HG02763 (cell line): ENCODE measurements around the gene HTR4.

Source experiments
- ATAC-seq: cut with Tn5 transposase; IDR thresholded peaks from one replicate; pipeline ENCODE4 v1.9.1; 2021; ENCODE audit warnings: mild to moderate bottlenecking, moderate library complexity; ENCODE audit not compliant: unreplicated experiment

The HTR4 gene

DNA sequence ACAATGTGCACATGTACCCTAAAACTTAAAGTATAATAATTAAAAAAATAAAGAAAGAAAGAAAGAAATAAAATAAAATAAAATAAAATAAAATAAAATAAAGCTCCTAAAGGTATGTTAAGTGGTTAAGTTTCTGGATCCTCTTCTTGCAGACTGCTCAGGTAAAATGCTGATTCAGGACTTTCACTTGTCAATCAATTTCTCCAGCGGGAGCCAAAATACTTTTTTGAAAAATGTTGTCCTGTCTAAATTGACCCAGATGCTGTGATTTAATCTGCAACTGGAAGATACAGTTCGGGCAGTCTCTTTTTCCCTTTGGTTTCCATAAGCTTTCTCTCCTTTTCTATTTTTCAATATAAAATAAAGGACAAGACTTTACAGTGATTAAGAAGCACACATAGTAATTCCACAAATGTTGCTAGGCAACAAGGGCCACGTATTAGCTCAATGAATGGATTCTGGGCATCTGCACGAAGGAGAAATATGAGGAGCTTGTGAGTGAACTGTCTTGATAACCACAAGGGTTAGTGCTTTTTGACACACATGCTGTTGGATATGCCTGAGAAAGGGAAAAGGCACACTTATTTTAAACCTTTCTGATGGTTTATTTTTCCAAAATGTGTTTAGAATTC is 38.6 kb downstream of the HTR4 start:
- no peak for ATAC-seq

DNA sequence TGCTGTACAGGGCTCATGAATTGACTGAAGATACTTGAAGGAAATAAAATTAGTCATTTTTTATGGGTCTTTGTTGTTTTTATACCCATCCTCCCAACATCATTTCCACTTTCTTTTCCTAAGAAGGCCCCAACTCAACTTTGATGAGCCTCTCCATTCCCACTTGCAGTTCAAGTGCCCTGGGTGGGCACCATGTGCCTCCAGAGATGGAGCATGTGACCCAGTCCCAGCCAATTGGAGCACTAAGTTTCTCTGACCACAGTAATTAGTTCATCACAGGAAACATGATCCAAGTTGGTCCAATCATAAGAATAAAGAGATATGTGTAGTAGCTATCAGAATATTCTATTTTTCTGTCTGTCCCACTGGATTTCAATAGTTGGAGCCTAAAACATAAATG is 46.9 kb downstream of the HTR4 start:
- no peak for ATAC-seq

DNA sequence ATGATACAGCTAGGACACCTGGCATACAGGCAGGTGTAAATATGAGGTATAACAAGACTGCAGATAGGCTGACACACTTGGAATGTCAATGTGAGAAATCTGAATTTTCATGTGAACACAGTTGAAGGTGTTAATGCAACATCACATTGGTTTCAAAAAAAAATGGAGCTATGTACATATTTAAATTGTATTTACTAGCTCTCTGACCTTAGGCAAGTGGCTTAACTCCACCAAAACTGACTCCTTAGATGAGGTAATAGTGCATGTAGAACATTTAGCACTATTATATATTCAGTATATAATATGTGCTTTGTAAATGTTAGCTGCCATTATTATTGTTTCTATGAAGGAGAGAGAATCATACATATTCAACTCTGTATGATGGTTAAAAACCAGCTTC is 48.0 kb downstream of the HTR4 start:
- no peak for ATAC-seq

DNA sequence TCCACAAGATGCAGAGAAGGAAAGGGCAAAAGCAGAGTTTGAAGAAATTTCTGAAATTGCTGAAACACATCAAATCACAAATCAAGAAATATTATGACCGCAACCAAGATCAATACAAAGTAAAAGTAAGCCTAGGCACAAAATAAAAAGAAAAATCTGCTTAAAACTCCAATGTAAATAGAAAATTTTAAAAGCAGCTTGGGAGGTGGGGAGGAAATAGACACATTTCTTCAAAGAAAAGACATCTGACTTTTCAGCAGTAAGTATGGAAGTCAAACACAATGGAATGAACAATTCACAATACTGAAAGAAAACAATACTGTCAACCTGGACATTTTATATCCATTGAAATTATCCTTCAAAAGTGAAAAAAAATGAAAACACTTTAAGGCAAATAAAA is 55.1 kb downstream of the HTR4 start:
- ATAC-seq = no peak

DNA sequence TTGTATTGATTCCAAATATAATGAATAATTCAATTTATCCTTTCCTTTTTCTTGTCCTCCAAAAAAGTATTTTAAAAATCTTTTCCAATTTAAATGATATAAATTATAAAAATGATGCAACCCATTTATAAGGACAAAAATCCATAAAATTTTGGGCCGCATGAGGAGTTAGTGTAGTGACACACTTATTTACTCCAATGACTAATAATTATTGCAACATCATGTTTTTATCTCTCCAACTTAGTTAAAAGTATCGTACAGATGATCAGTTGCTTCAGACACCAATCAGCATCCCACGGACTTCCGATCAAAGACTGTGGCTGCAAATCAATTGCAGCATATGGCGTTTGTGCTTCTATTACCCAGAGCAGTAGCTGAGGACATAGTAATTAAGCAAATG is 58.6 kb downstream of the HTR4 start:
- ATAC-seq = no peak

DNA sequence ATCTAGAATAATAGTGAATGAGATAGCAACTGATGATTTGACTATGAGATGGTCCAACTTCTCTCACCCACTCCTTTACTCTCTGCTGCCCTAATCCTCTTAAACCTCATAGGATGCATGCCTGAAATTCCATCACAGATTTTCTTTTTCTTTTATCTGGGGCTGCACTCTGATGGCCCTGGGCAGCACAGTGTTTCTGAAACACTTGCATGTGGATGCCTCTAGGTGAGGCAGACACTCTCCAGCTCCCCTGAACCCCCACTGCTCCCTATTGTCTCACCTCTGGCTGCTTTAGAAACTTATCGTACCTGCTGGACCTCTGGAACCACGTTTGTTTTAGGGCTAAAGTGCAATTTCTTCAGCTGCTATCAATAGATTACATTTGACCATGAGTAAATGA is 67.5 kb downstream of the HTR4 start:
- no peak for ATAC-seq

DNA sequence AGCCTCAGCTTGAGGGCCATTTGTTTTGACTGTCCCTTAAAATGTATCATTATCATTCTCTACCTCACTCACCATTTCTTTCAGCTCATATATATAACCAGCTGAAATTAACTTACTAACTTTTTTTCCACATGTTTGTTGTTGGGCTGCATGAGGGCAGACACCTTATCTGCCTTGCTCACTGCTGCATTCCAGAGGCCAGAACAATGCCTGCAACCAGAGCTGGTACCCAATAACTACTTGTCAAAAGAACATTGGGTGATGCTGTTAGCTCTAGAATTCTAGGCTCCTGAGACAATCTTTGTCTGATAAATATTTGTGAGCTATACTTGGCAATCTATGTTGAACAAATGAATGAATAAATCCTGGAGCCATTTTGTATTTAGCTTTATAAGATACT is 68.3 kb downstream of the HTR4 start:
- no peak for ATAC-seq

DNA sequence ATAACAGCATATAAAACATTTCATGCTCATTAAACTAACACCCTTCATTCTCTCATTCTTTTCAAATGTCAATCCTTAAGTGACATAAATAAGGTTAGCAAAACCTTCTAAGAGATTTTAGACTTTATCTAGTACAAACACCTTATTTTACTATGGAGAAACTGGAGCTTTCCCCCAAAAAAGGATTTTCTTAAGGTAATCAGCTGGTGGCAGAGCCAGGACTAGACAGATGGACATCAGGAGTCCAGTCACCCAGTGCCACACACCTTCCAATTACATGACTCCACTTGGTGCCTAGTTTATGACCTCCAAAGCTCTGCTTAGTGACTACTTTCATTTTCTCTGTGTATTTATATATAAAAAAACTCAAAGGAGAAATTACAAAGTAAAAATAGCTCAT is 70.2 kb downstream of the HTR4 start:
- no peak for ATAC-seq

DNA sequence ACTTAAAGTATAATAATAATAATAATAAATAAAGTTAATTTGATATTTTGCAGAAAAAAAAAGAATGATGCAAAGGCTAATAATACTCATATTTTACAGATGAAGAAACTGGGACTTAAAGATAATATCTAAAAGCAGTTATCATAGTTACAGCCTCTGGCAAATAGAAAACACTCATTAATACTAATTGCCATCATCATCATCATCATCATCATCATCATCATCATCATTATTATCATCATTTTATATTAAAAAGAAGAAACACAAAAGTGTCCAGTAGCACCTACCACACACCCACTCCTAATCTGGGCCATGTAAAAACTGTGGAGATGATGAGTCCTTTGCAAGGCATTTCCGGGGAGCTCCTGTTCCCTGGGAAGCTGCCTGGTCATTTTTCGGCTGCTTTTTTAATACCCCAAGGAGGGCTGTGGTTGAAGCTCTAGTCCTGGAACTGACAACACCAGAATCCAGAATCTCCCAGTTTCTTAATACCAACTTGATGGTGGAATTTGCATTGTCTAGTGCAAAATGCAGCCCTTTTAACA is 70.8 kb downstream of the HTR4 start:
- no peak for ATAC-seq

DNA sequence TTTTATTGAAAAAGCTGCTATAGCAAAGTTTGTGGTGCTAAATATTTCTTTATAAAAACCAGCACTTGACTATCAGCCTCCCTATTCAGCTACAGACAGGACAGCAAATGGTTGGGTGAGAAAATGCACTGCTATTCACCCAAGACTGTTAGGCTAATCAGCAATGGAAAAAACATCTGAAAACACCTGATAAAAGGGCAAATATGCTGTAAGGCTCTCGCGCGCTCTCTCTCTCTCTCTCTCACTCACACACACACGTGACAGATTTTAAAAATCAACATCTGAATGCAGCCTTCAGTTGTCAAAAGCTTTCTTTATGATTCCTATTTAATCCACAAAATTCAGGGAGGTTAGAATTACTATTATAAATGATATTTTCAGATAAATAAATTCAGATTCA is 80.2 kb downstream of the HTR4 start:
- no peak for ATAC-seq

DNA sequence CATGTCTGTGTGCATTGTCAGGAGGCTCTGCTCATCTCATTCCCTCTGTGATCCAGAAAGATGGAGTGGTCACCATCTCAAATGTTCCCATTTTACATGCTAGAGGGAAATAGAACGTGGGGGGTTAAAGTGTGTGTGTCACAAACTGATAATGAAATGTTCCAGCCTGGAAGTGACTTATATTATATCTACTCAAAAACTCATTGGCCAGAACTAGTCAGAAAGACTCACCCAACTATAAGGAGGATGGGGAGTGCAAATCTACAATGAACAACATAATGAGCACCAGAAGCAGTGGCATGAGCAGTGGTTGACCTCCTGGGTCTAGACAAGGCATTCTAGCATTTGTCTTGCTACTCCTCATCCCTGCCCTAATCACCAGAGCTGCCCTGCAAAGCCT is 81.0 kb downstream of the HTR4 start:
- no peak for ATAC-seq

DNA sequence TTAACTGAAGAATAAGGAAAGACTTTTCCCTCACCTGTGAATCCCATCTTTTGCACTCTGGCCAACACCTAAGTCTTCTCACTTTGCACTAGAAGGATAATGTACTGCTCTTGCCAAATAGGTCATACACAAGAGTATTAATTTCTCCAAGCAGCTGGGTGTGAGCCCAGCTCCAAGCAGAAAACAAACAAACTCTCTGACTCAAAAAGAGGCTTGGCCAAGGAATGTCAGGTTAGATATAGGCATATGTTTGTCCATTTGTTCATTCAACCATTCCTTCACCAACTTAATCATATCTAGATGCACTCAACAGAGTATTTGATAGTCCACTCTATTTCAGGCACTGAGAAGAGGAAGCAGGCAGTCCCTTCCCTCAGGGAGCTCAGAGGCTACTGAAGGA is 84.4 kb downstream of the HTR4 start:
- ATAC-seq = no peak

DNA sequence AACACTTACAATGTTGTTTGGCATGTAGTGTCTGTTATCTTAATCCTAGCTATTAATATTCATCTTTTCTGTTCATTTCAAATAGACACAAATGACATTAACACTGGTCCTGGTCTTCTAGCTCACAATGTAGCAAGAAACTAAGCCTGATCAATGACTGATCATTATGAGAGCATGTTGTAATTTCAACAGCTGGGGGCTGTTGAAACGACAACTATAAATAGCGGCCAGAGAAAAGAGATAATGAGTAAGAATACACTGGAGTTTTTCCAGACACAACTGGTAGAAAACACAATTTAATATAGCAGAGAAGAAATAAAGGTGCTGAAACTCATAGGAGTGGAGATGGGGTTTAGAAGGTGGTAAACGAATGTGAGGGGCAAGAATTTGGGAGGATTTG is 89.2 kb downstream of the HTR4 start:
- ATAC-seq = no peak

DNA sequence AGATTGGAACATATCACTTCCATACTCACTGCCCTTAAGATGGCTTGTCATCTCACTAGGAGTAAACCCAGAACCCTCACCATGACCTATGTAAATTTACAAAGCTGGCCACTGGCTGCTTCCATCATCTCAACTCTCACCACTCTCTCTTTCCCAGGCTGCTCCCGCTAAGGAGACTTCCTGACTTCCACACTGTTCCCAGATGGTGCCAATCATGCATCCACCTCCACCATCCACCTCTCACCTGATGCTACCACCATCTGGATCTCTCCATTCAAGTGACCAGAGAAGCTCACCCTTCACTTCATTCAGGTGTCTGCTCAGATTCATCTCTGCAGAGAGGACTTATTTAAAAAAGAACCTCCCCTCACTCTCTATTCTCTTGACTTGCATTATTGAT is 91.3 kb downstream of the HTR4 start:
- no peak for ATAC-seq

DNA sequence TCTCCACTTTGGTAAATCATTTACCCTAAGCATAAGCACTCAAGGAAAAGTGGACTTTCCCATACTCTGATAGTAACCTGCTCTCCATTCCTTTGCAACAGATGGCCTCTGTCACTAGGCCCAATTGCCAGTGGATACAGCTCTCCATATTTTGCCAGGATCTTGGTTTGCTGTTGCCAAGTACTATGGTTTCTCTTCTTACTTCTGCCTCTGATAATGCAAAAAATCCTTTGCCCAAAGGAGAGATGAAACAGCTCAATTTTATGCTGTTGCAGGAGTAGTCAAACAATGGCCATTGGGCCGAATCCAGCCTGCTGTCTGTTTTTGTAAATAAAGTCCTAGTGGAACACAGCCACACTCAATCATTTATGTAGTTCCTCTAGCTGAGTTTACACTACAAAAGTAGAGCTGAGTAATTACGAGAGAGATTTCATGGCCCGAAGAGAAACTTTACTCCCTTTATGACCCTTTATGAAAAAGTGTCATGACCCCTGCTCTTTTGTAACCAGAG is 92.5 kb downstream of the HTR4 start:
- ATAC-seq = no peak

DNA sequence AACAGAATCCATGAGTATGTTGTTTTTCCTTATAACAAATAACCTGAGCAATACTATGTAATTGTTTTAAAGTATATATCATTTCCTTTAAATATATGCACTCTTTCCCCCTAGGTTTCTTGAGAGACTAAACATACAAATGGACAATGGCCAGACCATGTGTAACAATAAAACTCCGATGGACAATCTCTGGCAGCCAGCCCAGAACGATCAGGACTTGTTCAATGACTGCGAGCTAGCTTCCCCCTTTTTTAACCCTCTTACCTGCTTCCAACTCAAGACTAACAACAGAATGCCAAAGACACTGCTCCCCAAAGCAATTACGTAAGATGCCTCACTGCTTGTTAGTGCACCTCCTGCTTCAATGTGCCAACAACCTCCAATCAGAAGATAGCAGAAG is 94.9 kb downstream of the HTR4 start:
- no peak for ATAC-seq

DNA sequence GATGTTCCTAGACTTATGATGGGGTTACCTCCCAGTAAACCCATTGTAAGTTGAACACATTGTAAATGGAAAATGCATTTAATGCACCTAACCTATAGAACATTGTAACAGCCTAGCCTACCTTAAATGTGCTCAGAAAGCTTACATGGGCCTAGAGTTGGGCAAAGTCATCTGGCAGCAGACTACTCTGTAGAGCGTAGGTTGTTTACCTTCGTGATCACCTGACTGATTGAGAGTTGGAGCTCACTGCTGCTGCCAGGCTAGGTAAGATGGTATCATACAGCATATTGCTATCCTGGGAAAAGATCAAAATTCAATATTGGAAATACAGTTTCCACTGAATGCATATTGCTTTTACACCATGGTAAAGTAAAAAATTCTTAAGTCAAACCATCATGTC is 95.4 kb downstream of the HTR4 start:
- no peak for ATAC-seq

DNA sequence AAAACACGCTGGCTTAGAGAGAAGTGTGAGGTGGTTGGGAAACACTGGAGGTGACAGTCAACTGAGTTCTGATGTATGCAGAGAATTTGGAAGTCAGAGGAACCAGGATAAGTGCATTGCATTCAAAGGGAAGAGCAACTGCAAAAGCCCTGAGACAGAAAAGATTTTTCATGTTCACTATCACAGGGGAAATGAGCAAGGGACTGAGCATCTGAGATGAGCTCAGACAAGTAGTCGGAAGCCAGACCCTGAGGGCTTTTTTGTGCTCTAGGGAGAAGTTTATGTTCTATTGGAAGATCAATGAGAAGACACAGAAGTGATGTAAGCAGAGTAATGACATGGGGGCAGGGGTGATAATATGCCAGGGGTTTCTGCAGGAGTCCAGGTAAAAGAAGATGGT is 97.5 kb downstream of the HTR4 start:
- no peak for ATAC-seq

DNA sequence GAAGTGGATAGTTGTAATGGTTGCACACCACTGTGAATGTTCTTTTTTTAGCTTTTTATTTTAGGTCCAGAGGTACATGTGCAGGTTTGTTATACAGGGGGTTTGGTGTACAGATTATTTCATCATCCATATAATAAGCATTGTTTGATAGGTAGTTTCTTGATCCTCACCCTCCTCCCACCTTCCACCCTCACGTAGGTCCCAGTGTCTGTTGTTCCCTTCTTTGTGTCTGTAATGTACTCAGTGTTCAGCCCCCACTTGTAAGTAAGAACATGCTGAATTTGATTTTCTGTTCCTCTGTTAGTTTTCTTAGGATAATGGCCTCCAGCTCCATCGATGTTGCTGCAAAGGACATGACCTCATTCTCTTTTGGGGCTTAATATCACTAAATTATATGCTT is 99.7 kb downstream of the HTR4 start:
- ATAC-seq = no peak

DNA sequence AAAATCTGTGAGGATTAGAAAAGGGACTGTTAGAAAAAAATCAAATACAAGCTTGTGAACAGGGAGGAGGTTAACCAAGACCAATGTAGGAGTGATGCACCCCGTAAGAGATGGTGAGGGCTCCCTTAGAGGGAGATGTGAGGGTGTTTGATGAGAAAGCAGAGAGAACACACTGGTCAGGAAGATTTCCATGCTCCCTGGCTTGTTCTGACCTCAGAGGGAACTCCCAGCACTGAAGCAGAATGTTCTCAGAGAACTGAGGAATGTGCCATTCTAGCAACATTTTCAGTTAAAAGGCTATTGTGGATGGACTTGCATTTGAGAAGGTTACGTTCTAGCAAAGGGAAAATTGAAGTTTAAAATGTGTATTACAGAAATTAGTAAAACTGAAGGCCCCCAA is 110.6 kb downstream of the HTR4 start:
- ATAC-seq = no peak

DNA sequence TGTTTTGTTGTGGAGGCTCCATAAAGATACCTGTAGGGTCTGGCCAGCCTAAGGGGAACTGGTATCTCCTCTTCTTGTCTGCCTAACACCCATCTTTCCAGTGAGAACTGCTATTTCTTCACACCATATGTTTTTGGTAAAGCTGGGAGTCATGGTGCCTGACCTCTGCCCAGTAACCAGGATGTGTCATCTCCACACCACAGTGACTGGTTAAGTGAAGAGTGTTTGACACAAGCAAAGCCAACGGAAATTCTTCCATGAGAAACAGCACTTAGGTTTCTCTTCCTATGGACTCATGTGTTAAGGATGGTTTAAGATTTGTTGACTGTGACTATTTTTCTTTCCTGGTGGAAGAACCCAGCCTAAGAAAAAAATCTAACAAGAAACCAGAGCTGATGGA is 111.5 kb downstream of the HTR4 start:
- ATAC-seq = no peak

DNA sequence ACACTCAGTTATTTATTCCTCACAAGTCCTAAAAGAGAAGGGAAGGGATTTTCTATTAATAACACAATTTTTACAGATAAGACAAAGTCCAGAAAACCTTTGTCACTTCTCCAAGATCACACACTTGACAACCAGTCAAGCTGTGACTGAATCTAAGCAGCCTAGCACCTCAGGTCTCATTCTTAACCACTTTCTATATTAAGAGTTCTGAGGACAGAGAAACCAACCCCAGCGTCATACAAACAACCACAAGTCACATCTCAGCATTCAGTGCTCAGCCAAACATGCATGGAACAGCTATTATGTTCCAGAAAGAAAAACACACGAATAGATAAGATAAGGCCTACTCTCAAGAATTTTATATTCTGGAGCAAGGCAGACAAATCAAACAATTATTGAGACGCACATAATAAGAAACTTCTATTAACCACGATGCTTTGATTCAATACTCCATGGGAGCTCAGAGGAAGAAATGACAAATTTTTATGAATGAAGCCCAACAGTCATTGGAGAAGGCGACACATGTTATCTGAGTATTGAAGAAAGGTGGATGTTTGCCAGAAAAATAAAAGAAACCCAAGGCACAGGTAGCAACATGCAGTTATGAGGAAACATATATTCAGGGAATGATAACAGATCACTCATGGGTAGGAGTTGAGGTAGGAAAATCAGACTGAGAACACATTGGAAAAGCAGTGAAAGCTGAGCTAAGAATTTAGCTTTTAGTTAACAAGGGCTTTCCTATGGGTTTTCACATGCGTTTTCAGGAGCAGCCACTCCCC is 113.1 kb downstream of the HTR4 start:
- ATAC-seq = no peak
